Mucosa of descending colon (tissue), 3 donors: ENCODE data around the gene SIVA1. TPM values are rescaled to one million over a fixed set of nuclear protein-coding genes. Genes with fewer than 3 reads are reported as not detected.

Experiments used
- ATAC-seq: fragments of 200-7000 bp; cut with Tn5 transposase; one replicate; pipeline ENCODE4 v1.9.1; 2020; ENCODE audit warnings: mild to moderate bottlenecking, moderate library complexity
- DNase-seq, 3 donors: peaks; one replicate each; pipeline ENCODE4 v3.0.0-alpha.2; 2020
- H3K36me3 ChIP-seq: fragments of 200-600 bp; one replicate; pipeline ENCODE4 v1.8.0; 2021; ENCODE audit warnings: low read depth, mild to moderate bottlenecking
- H3K4me1 ChIP-seq: fragments of 200-600 bp; one replicate; pipeline ENCODE4 v1.8.0; 2021; ENCODE audit warnings: low read depth, mild to moderate bottlenecking
- H3K4me3 ChIP-seq: fragments of 200-600 bp; one replicate; pipeline ENCODE4 v1.8.0; 2021; ENCODE audit warnings: mild to moderate bottlenecking
- H3K9me3 ChIP-seq: fragments of 200-600 bp; one replicate; pipeline ENCODE4 v1.8.0; 2021; ENCODE audit warnings: mild to moderate bottlenecking
- intact Hi-C, 2 donors: fragments of 100-400 bp; cut with DNase I in 1 of 2; cut with micrococcal nuclease in 1 of 2; formaldehyde crosslinking; loops; one replicate each; pipeline versions ENCODE4 v1.11.0 to v1.11.1; 2022; cut with DNase I, micrococcal nuclease
- total RNA-seq, 3 donors: library from RNA; stranded (reverse); fragmentation: NEBNext Ultra II Directional in 2 of 3; extraction: Animal tissue kit (Norgen Biotek cat#: 25700) in 2 of 3; gene quantifications; one replicate each; pipeline versions ENCODE4 v1.2.1 to v1.2.4, GENCODE V29; 2021 to 2023
- TF ChIP-seq, protein P1 (sequence below): fragments of 200-600 bp; IDR thresholded peaks from one replicate; pipeline ENCODE4 v1.8.0; 2022; ENCODE audit warnings: antibody characterized with exemption, mild to moderate bottlenecking
- donor health status: DM: no; HTN: no; CAD: no; lungs with moderate emphysema.
- donor health status: DM: no; HTN: no; CAD: no.
- donor health status: DM: no; HTN: yes; CAD: no.

SIVA1 gene
- total RNA-seq, 3 donors from 2014 or later = 38.7 to 82.4 (median 60.4) TPM

DNA sequence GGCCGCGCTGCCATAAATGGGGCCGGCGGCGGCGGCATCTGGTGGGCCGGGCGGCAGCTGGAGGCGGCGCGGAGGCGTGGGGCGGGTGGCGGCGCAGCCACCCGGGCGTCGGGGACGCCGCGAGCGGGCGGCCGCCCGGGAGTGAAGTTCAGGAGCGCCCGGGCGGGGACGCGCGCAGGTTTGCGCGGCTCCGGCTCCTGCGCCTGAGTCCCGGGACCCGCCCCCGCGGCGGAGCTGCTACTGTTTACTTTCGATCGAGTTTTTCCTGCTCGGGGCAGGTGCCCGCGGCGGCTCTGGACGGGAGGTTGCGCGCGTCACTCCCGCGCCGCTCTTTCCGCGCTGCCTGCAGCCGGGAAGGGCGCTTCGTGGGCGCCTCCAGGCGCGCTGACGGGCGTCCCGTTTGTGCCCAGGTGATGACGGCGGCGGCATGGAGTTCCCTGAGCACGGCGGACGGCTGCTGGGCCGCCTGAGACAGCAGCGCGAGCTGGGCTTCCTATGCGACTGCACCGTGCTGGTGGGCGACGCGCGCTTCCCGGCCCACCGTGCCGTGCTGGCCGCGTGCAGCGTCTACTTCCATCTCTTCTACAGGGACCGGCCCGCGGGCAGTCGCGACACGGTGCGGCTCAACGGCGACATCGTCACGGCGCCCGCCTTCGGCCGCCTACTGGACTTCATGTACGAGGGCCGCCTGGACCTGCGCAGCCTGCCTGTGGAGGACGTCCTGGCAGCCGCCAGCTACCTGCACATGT lies 48.0 kb downstream of the SIVA1 start, which contains the start of gene ZBTB42:
Gene ZBTB42 (plus strand): TSS at position 331 of the 749 bp plus-strand sequence. CDS start 97 bp downstream, at position 428.
- peak within 1 kb of the TSS; percentile 17 for H3K4me3 ChIP-seq
- no peaks in the 10 kb centered on the region for H3K36me3 ChIP-seq
- H3K9me3 ChIP-seq = no peaks in the 10 kb centered on the region
- H3K4me1 ChIP-seq = peaks cover 41% of the 10 kb centered on the region
- intact Hi-C loops = no loop called here
- DNase-seq (peak; percentile 93 to 94 (median 93)), ATAC-seq (peak; percentile 80)
- TF ChIP-seq, protein P1, sequence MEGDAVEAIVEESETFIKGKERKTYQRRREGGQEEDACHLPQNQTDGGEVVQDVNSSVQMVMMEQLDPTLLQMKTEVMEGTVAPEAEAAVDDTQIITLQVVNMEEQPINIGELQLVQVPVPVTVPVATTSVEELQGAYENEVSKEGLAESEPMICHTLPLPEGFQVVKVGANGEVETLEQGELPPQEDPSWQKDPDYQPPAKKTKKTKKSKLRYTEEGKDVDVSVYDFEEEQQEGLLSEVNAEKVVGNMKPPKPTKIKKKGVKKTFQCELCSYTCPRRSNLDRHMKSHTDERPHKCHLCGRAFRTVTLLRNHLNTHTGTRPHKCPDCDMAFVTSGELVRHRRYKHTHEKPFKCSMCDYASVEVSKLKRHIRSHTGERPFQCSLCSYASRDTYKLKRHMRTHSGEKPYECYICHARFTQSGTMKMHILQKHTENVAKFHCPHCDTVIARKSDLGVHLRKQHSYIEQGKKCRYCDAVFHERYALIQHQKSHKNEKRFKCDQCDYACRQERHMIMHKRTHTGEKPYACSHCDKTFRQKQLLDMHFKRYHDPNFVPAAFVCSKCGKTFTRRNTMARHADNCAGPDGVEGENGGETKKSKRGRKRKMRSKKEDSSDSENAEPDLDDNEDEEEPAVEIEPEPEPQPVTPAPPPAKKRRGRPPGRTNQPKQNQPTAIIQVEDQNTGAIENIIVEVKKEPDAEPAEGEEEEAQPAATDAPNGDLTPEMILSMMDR = no peak

DNA sequence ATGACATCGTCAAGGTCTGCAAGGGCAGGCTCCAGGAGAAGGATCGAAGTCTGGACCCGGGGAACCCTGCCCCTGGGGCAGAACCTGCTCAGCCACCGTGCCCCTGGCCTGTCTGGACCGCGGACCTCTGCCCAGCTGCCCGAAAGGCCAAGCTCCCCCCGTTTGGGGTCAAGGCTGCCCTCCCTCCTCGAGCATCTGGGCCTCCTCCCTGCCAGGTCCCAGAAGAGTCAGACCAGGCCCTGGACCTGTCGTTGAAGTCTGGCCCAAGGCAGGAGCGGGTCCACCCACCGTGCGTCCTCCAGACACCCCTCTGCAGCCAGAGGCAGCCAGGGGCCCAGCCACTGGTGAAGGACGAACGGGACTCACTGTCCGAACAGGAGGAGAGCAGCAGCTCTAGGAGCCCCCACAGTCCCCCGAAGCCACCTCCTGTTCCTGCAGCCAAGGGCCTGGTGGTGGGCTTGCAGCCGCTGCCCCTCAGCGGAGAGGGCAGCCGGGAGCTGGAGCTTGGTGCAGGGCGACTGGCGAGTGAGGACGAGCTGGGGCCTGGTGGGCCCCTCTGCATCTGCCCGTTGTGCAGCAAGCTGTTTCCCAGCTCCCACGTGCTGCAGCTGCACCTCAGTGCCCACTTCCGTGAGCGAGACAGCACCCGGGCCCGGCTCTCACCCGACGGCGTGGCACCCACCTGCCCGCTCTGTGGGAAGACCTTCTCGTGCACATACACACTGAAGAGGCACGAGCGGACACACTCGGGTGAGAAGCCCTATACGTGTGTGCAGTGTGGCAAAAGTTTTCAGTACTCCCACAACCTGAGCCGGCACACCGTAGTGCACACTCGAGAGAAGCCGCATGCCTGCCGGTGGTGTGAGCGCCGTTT lies 48.8 kb downstream of the SIVA1 start:
- intact Hi-C loops = no loop called here
- DNase-seq (no peak), ATAC-seq (no peak)
- Histone ChIP-seq H3K4me1 (peaks cover 36% of the 10 kb centered on the region), H3K36me3 (no peaks in the 10 kb centered on the region), H3K4me3 (peak overlapping the region; percentile 17), H3K9me3 (no peaks in the 10 kb centered on the region)
- TF ChIP-seq, protein P1 = no peak

DNA sequence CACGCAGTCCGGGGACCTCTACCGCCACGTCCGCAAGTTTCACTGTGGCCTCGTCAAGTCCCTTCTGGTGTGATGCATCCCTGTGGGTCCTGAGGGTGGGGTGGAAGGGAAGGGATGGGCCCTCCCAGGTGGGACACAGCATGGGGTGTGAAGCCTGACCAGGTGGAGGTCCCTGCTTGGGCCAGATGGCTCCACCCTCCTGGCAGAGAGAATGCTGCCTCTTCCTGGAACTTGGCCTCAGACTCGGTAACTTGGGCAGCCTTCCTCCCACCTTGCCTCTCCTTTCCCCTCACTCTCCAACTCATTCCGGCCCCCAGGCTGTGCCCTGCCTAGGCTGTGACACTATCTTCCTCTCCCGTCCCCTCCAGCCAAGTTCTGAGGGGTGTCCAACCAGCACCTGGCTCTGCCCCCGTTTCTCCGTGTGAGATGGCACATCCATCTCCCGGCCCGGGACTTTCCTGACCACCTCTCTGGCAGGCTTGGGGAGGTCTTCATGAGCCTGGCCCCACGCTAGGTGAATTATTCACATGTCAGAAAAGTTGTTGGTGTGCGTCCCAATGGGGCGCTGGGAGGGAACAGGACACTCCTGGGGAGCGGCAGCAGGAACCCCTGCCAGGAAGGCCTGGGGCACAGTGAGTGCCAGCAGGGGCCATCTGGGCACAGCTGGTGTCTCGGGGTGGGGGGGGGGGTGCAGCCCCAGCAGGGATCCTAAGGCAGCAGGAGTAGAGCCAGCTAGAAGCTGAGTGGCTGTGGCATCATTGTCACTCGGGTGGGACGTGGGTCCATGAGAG lies 49.6 kb downstream of the SIVA1 start:
- H3K4me1 ChIP-seq = peaks cover 30% of the 10 kb centered on the region
- intact Hi-C loops = no loop called here
- no peak overlapping the region for H3K4me3 ChIP-seq
- ATAC-seq = no peak
- no peaks in the 10 kb centered on the region for H3K36me3 ChIP-seq
- no peaks in the 10 kb centered on the region for H3K9me3 ChIP-seq
- no peak for DNase-seq
- TF ChIP-seq, protein P1 = no peak

DNA sequence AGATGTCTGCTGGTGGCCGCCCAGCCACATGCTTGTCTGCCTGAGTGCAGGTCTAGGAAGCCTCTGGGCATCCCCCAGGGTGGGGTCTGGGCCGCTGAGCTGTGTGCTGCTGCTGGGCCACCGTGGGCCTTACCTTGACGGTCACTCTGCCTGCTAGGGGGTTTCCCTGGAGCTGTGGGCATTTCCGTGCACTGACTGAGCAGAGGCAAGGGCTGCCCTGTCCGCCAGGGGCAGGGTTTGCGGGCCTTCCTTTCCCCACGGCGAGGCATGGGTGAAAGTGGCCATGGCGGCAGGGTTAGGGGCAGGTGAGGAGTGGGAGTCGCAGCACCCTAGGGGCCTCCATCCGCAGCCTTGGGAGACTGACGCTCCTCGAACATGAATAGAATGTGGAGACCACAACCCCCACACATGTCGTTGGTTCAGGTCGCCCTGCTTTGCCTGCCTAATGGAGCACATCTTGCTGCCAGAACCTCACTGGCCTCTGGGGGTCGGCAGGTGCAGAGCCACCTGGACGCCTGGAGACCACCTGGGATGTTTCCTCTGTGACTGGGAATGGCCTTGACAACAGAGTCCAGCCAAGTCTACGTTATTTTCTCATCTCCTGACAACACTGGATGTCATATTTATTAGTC lies 50.4 kb downstream of the SIVA1 start:
- no peak for DNase-seq
- intact Hi-C loops = no loop called here
- TF ChIP-seq, protein P1 = no peak
- ATAC-seq = no peak
- Histone ChIP-seq H3K36me3 (no peaks in the 10 kb centered on the region), H3K4me1 (peaks cover 22% of the 10 kb centered on the region), H3K9me3 (no peaks in the 10 kb centered on the region), H3K4me3 (no peak overlapping the region)

DNA sequence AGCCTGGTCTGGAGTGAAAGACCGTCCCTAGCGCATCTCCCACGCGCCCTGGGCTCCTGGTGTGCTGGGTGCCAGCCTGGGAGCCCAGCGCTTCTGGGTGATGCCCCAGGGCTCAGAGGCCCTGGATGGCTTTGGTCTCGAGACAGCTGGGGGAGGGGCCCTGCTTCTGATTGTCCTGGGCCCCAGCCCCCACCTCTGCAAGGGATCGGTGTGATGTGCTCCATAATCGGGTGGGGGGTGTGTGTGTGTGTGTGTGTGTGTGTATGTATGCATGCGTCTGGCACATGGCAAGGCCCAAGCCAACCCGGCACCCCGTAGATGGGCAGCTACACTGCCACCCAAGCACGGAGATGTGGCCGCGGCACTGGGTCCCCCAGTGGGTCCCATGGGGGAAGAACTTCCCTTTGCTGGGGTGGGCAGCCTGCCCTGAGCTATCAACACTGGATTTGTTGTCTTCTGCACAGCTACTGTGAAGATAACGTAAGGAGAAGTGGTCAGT lies 51.0 kb downstream of the SIVA1 start:
- no peak for DNase-seq
- Histone ChIP-seq H3K4me3 (no peak overlapping the region), H3K36me3 (no peaks in the 10 kb centered on the region), H3K4me1 (peaks cover 21% of the 10 kb centered on the region), H3K9me3 (no peaks in the 10 kb centered on the region)
- intact Hi-C loops = no loop called here
- ATAC-seq = no peak
- TF ChIP-seq, protein P1 = no peak
